Measurements from ENCODE around the gene XYLT1. TPM values are rescaled to one million over a fixed set of nuclear protein-coding genes. Genes with fewer than 3 reads are reported as not detected.

The XYLT1 gene
- total RNA-seq, 1 experiment from 2014 or later: 7.5 TPM

GRCh38 chr16:17293813-17294558, 176.8 kb downstream of the XYLT1 start:
- no peaks in the 10 kb centered on the region for H3K27me3 Mint-ChIP-seq (ENCODE audit: unreplicated experiment)
- no peak overlapping the region for H3K27ac Mint-ChIP-seq (ENCODE audit: unreplicated experiment)
- no peaks in the 10 kb centered on the region for H3K36me3 Mint-ChIP-seq (ENCODE audit: insufficient read depth, unreplicated experiment)
- no peak overlapping the region for H3K4me3 Mint-ChIP-seq (ENCODE audit: low read depth, unreplicated experiment)
- BruUV-seq (replicated peaks): no TSS peak
- no peaks in the 10 kb centered on the region for H3K4me1 Mint-ChIP-seq (ENCODE audit: low read depth, unreplicated experiment)
- CTCF ChIA-PET: no interaction called here
- intact Hi-C loops (cut with micrococcal nuclease; ENCODE audit: unreplicated experiment): no loop called here
- TF ChIP-seq CTCF (IDR thresholded peaks at IDR 0.05; ENCODE audit: unreplicated experiment): no peak
- no peak for DNase-seq
- no peaks in the 10 kb centered on the region for H3K9me3 Mint-ChIP-seq (ENCODE audit: low read depth, unreplicated experiment)

- BruUV-seq (replicated peaks): no TSS peak
- no peaks in the 10 kb centered on the region for H3K4me1 Mint-ChIP-seq (ENCODE audit: low read depth, unreplicated experiment)
These were observed 179.5 kb downstream of the XYLT1 start for GRCh38 chr16:17291289-17291688.

GRCh38 chr16:17289674-17290635, 180.8 kb downstream of the XYLT1 start:
- CTCF ChIA-PET: interaction anchor here (0.9 to 1.0 kb wide), 2 partner anchors 9 to 12 kb away, joined by 3 read pairs; no protein-coding TSS in a partner anchor
- intact Hi-C loops (cut with micrococcal nuclease; ENCODE audit: unreplicated experiment): no loop called here
- Mint-ChIP-seq H3K9me3 (ENCODE audit: low read depth, unreplicated experiment) (no peaks in the 10 kb centered on the region), H3K36me3 (ENCODE audit: insufficient read depth, unreplicated experiment) (peaks cover 5% of the 10 kb centered on the region), H3K27me3 (ENCODE audit: unreplicated experiment) (no peaks in the 10 kb centered on the region), H3K4me3 (ENCODE audit: low read depth, unreplicated experiment) (no peak overlapping the region), H3K4me1 (ENCODE audit: low read depth, unreplicated experiment) (no peaks in the 10 kb centered on the region), H3K27ac (ENCODE audit: unreplicated experiment) (no peak overlapping the region)
- DNase-seq: no peak
- TF ChIP-seq CTCF (IDR thresholded peaks at IDR 0.05; ENCODE audit: unreplicated experiment): no peak
- no TSS peak for BruUV-seq (replicated peaks)

More at GRCh38 chr16:17291289-17291688, 179.5 kb downstream of the XYLT1 start:
- intact Hi-C loops (cut with micrococcal nuclease; ENCODE audit: unreplicated experiment): no loop called here
- Mint-ChIP-seq H3K36me3 (ENCODE audit: insufficient read depth, unreplicated experiment) (peaks cover 5% of the 10 kb centered on the region), H3K4me3 (ENCODE audit: low read depth, unreplicated experiment) (no peak overlapping the region), H3K27me3 (ENCODE audit: unreplicated experiment) (no peaks in the 10 kb centered on the region), H3K27ac (ENCODE audit: unreplicated experiment) (no peak overlapping the region), H3K9me3 (ENCODE audit: low read depth, unreplicated experiment) (no peaks in the 10 kb centered on the region)
- CTCF ChIA-PET: interaction anchor here (0.9 to 1.0 kb wide), 2 partner anchors 11 to 16 kb away, joined by 3 read pairs; no protein-coding TSS in a partner anchor
- no peak for TF ChIP-seq CTCF (IDR thresholded peaks at IDR 0.05; ENCODE audit: unreplicated experiment)
- no peak for DNase-seq

GRCh38 chr16:17289050-17289449, 181.7 kb downstream of the XYLT1 start:
- CTCF ChIA-PET: no interaction called here
- Mint-ChIP-seq H3K27ac (ENCODE audit: unreplicated experiment) (no peak overlapping the region), H3K9me3 (ENCODE audit: low read depth, unreplicated experiment) (no peaks in the 10 kb centered on the region), H3K4me3 (ENCODE audit: low read depth, unreplicated experiment) (no peak overlapping the region), H3K4me1 (ENCODE audit: low read depth, unreplicated experiment) (no peaks in the 10 kb centered on the region), H3K27me3 (ENCODE audit: unreplicated experiment) (no peaks in the 10 kb centered on the region), H3K36me3 (ENCODE audit: insufficient read depth, unreplicated experiment) (peaks cover 5% of the 10 kb centered on the region)
- no peak for TF ChIP-seq CTCF (IDR thresholded peaks at IDR 0.05; ENCODE audit: unreplicated experiment)
- intact Hi-C loops (cut with micrococcal nuclease; ENCODE audit: unreplicated experiment): no loop called here
- no TSS peak for BruUV-seq (replicated peaks)
- no peak for DNase-seq
